ENCODE data around the gene SCYGR3. TPM values are rescaled to one million over a fixed set of nuclear protein-coding genes. Genes with fewer than 3 reads are reported as not detected.

SCYGR3 gene
- total and polyA plus RNA-seq, 2 of the 13 experiments (the other 11 are each of a cell fraction or from before 2014, with no cell fraction given) = not detected

DNA sequence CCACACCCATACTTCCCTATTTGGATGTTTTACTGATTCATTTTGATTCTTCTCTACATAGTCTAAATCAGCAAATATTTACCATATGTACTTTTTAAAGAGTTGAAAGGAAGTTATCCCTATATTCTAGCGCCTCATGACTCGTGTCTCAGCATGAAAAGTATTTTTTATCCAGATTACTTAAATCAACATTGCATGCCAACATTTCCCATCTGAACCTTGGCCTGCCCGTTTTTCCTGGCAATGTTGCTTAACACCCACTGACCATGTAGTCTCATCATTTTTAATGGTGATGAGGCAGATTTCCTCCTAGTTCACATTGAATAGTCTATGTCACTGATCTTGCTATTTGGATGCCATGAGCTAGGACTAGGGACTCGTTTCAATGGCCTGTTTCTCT lies 38.8 kb upstream of the SCYGR3 start (continued):
- TF ChIP-seq FOXC1 (CRISPR knock-in tag; IDR thresholded peaks at IDR 0.05; ENCODE audit: borderline replicate concordance) (no peak), GPN1 (CRISPR knock-in tag; IDR thresholded peaks at IDR 0.05; ENCODE audit: borderline replicate concordance) (no peak), ADNP (CRISPR knock-in tag; IDR thresholded peaks at IDR 0.05) (no peak), ZNF207 (IDR thresholded peaks at IDR 0.05; ENCODE audit: borderline replicate concordance) (no peak), ZNF10 (CRISPR knock-in tag; IDR thresholded peaks at IDR 0.05; ENCODE audit: borderline replicate concordance, low read depth) (no peak), ZNF546 (CRISPR knock-in tag; conservative IDR thresholded peaks at IDR 0.05) (no peak), MYC (CRISPR knock-in tag; IDR thresholded peaks at IDR 0.05; ENCODE audit: borderline replicate concordance) (no peak), EP300 (IDR thresholded peaks at IDR 0.05; ENCODE audit: low read depth in 2 of 2, low read length in 2 of 2) (peak; percentile 44 to 66; a peak in 1 of 4 replicates), EP300 (CRISPR knock-in tag; IDR thresholded peaks at IDR 0.05; ENCODE audit: borderline replicate concordance) (peak; percentile 78), SMC3 (IDR thresholded peaks at IDR 0.05; ENCODE audit: low read length) (peak; percentile 5; the same call in 1 of the 2 replicates), ZNF556 (CRISPR knock-in tag; IDR thresholded peaks at IDR 0.05; ENCODE audit: borderline replicate concordance) (no peak), SAFB2 (CRISPR knock-in tag; IDR thresholded peaks at IDR 0.05; ENCODE audit: borderline replicate concordance, low read depth) (no peak), ZNF558 (CRISPR knock-in tag; IDR thresholded peaks at IDR 0.05; ENCODE audit: borderline replicate concordance) (no peak), ZNF709 (CRISPR knock-in tag; IDR thresholded peaks at IDR 0.05) (no peak), MAFF (IDR thresholded peaks at IDR 0.05; ENCODE audit: low read depth, low read length) (peak; percentile 49; the same call in 1 of the 2 replicates), KAT2B (IDR thresholded peaks at IDR 0.05; ENCODE audit: borderline replicate concordance, low read depth, low read length) (no peak), NR2F6 (IDR thresholded peaks at IDR 0.05) (no peak), NR2F6 (CRISPR knock-in tag; IDR thresholded peaks at IDR 0.05) (0 out of 2 replicates have a peak, but pooled peaks have one; percentile 28), ZNF460 (CRISPR knock-in tag; IDR thresholded peaks at IDR 0.05; ENCODE audit: borderline replicate concordance) (no peak), ZNF737 (CRISPR knock-in tag; IDR thresholded peaks at IDR 0.05; ENCODE audit: borderline replicate concordance) (no peak), ZBTB3 (CRISPR knock-in tag; IDR thresholded peaks at IDR 0.05; ENCODE audit: borderline replicate concordance, low read depth) (no peak), PHB2 (IDR thresholded peaks at IDR 0.05; ENCODE audit: partially characterized antibody) (no peak)
- TF ChIP-seq, protein P1, sequence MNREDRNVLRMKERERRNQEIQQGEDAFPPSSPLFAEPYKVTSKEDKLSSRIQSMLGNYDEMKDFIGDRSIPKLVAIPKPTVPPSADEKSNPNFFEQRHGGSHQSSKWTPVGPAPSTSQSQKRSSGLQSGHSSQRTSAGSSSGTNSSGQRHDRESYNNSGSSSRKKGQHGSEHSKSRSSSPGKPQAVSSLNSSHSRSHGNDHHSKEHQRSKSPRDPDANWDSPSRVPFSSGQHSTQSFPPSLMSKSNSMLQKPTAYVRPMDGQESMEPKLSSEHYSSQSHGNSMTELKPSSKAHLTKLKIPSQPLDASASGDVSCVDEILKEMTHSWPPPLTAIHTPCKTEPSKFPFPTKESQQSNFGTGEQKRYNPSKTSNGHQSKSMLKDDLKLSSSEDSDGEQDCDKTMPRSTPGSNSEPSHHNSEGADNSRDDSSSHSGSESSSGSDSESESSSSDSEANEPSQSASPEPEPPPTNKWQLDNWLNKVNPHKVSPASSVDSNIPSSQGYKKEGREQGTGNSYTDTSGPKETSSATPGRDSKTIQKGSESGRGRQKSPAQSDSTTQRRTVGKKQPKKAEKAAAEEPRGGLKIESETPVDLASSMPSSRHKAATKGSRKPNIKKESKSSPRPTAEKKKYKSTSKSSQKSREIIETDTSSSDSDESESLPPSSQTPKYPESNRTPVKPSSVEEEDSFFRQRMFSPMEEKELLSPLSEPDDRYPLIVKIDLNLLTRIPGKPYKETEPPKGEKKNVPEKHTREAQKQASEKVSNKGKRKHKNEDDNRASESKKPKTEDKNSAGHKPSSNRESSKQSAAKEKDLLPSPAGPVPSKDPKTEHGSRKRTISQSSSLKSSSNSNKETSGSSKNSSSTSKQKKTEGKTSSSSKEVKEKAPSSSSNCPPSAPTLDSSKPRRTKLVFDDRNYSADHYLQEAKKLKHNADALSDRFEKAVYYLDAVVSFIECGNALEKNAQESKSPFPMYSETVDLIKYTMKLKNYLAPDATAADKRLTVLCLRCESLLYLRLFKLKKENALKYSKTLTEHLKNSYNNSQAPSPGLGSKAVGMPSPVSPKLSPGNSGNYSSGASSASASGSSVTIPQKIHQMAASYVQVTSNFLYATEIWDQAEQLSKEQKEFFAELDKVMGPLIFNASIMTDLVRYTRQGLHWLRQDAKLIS (CRISPR knock-in tag; IDR thresholded peaks at IDR 0.05) = no peak
- TF ChIP-seq, protein P2, sequence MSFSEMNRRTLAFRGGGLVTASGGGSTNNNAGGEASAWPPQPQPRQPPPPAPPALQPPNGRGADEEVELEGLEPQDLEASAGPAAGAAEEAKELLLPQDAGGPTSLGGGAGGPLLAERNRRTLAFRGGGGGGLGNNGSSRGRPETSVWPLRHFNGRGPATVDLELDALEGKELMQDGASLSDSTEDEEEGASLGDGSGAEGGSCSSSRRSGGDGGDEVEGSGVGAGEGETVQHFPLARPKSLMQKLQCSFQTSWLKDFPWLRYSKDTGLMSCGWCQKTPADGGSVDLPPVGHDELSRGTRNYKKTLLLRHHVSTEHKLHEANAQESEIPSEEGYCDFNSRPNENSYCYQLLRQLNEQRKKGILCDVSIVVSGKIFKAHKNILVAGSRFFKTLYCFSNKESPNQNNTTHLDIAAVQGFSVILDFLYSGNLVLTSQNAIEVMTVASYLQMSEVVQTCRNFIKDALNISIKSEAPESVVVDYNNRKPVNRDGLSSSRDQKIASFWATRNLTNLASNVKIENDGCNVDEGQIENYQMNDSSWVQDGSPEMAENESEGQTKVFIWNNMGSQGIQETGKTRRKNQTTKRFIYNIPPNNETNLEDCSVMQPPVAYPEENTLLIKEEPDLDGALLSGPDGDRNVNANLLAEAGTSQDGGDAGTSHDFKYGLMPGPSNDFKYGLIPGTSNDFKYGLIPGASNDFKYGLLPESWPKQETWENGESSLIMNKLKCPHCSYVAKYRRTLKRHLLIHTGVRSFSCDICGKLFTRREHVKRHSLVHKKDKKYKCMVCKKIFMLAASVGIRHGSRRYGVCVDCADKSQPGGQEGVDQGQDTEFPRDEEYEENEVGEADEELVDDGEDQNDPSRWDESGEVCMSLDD (CRISPR knock-in tag; IDR thresholded peaks at IDR 0.05; ENCODE audit: borderline replicate concordance) = no peak
